Cardiac fibroblast (primary cell): ENCODE data around the gene IPO9.

Source experiments
- DNase-seq, 2 donors: peaks; one replicate each; pipeline versions ENCODE4 v3.0.0 to v3.0.0-alpha.2; 2010; ENCODE audit warnings: low read depth in 2 of 2
- H3K4me3 ChIP-seq, 2 donors: replicated peaks in 1 of 2; 1 replicate in 1 of 2; 2 replicates in 1 of 2; pipeline ENCODE4 v1.5.1; 2011; ENCODE audit warnings: low read depth in 2 of 2, low read length in 2 of 2, mild to moderate bottlenecking in 2 of 2, moderate library complexity in 1 of 2
- TF ChIP-seq, protein P1 (sequence below): IDR thresholded peaks from one replicate; pipeline ENCODE4 v1.5.1; 2011; ENCODE audit warnings: low read depth, mild to moderate bottlenecking, low read length, inconsistent platforms

IPO9 gene

DNA sequence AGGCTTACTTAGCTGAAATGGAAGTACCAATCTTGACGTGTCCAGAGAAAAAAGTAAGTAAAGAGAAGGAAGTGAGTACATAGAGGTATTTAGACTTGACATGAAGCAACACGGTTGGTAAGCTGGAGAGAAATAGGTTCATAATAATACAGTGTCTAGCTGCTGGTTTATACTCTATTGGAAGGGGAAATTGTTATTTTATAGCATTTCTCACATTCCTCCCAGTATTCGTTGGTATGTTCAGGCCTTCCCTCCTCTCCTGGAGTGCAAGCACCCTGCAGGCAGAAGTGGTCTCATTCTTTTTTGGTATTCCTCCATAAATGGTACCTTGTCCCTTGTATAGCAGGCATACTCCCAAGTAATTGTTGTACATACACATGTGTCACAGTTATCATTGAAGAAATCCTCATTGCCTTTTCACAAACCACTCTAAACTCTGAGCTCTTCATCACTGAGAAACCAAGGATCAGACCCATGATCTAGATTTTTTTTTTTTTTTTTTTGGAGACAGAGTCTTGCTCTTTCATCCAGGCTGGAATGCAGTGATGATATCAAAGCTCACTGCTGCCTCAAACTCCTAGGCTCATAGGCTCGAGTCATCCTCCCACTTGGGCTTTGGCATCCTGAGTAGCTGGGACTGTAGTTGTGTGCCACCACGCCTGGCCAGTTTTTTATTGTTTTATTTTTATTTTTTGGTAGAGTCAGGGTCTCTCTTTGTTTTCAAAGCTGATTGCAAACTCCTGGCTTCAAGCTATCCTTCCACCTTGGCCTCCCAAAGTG is 9.8 kb upstream of the IPO9 start:
- no peak overlapping the region for H3K4me3 ChIP-seq

GRCh38 chr1:201820413-201820812 is 8.5 kb upstream of the IPO9 start:
- no peak overlapping the region for H3K4me3 ChIP-seq
- DNase-seq, result no peak
- TF ChIP-seq, protein P1, sequence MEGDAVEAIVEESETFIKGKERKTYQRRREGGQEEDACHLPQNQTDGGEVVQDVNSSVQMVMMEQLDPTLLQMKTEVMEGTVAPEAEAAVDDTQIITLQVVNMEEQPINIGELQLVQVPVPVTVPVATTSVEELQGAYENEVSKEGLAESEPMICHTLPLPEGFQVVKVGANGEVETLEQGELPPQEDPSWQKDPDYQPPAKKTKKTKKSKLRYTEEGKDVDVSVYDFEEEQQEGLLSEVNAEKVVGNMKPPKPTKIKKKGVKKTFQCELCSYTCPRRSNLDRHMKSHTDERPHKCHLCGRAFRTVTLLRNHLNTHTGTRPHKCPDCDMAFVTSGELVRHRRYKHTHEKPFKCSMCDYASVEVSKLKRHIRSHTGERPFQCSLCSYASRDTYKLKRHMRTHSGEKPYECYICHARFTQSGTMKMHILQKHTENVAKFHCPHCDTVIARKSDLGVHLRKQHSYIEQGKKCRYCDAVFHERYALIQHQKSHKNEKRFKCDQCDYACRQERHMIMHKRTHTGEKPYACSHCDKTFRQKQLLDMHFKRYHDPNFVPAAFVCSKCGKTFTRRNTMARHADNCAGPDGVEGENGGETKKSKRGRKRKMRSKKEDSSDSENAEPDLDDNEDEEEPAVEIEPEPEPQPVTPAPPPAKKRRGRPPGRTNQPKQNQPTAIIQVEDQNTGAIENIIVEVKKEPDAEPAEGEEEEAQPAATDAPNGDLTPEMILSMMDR, result no peak

More for the DNA sequence above, 9.8 kb upstream of the IPO9 start:
- TF ChIP-seq, protein P1, result no peak
- DNase-seq, result no peak

- TF ChIP-seq, protein P1, result no peak
- H3K4me3 ChIP-seq, result no peak overlapping the region
- no peak for DNase-seq
Observed at GRCh38 chr1:201825245-201825644, 3.7 kb upstream of the IPO9 start.

DNA sequence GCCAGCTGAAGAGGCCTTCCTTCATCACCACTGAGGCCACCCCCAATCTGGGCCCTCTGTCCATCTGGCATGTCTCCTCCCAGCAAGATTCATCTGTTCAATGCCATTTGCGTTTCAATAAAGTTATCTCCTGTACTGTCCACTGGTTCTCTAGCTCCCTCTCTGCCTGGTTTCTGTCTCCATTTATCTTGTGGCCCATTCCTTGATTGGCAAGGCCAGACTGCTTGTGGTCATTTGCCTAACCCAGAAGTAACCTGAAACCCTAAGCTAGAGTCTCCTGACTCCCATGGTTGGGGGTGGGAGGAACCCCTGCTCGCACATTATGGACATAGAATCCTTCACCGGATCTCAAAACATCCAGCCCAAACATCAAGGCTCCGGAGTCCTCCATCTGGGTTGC is 2.1 kb upstream of the IPO9 start:
- peak; percentile 39 to 42 for DNase-seq
- TF ChIP-seq, protein P1, result no peak
- H3K4me3 ChIP-seq, result no peak overlapping the region

DNA sequence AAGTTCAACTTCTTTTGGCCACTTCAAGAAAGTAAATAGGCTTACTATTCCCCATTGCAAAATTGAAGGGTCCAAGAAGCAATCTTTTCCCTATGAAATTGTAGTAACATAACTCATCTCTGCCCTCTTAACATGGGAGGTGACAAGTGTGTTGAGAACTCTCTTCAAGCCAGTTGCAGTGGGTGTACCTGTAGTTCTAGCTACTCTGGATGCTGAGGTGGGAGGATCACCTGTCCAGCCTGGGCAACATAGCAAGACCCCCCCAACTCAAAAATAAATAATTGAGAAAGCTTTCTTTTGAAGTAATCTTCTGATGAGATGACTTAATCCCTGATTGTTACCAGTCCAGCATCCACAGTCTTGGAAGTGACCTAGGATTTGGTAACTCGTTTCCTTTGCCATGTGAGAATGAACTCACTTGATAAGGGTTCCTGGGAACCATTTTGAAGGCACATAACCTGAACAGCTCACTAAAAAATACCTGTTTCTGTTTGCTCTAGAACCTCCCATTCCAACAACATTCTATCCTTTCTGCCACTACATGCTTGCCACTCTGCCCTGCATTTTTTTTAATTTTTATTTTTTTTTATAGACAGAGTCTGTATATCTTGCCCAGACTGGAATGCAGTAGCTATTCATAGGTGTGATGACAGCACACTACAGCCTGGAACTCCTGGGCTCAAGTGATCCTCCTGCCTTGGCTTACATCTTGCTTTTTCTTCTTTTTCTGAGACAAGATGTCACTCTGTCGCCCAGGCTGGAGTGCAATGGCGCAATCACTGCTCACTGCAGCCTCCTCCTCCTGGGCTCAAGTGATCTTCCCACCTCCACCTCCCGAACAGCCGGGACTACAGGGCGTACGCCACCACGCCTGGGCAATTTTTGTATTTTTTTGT is 1.4 kb upstream of the IPO9 start:
- no peak overlapping the region for H3K4me3 ChIP-seq
- TF ChIP-seq, protein P1, result no peak
- DNase-seq, result peak; percentile 24 to 51

GRCh38 chr1:201828217-201828819 is 639 bp upstream of the IPO9 start:
- DNase-seq, result no peak
- TF ChIP-seq, protein P1, result no peak
- H3K4me3 ChIP-seq, result peak overlapping the region; percentile 17 to 99
